H1 (cell line): ENCODE measurements around the gene EVI5. TPM values are rescaled to one million over a fixed set of nuclear protein-coding genes. Genes with fewer than 3 reads are reported as not detected.

Experiments
- BCL11A ChIP-seq, 2 experiments: IDR thresholded peaks; one replicate each; pipeline ENCODE4 v1.6.1; 2011; ENCODE audit warnings: low read depth in 2 of 2, low read length in 2 of 2, mild to moderate bottlenecking in 2 of 2
- CHD1 ChIP-seq: IDR thresholded peaks from 2 replicates; pipeline ENCODE4 v1.6.1; 2012; ENCODE audit warnings: low read depth, low read length, improper control_type of control experiment
- CHD2 ChIP-seq: IDR thresholded peaks from 2 replicates; pipeline ENCODE4 v1.6.1; 2012; ENCODE audit warnings: low read length, improper control_type of control experiment
- CHD7 ChIP-seq: fragments of 300-600 bp; sonication (generic); IDR thresholded peaks from 2 replicates; pipeline ENCODE4 v1.7.1; 2012; ENCODE audit warnings: low read length, moderate library complexity, mild to moderate bottlenecking, inconsistent platforms; ENCODE audit not compliant: insufficient replicate concordance
- EP300 ChIP-seq, 2 experiments: IDR thresholded peaks; 1 replicate in 1 of 2; 2 replicates in 1 of 2; pipeline ENCODE4 v1.6.1; 2011 to 2012; ENCODE audit warnings: low read depth in 2 of 2, low read length in 2 of 2, mild to moderate bottlenecking in 2 of 2, borderline replicate concordance in 1 of 2, inconsistent platforms in 1 of 2, moderate library complexity in 1 of 2
- PHF8 ChIP-seq: fragments of 200-600 bp; sonication (generic); conservative IDR thresholded peaks from 2 replicates; pipeline ENCODE4 v1.7.1; 2012; ENCODE audit warnings: low read depth, mild to moderate bottlenecking, inconsistent platforms, low read length, moderate library complexity
- polyA plus RNA-seq, 7 experiments: library from polyadenylated mRNA; depleted of rRNA in 3 of 7; stranded (reverse) in 5 of 7; unstranded in 2 of 7; fragments of >200 nt in 5 of 7; fragments of 200-250 nt in 2 of 7; gene quantifications; 1 replicate in 5 of 7; 2 replicates in 1 of 7; 4 replicates in 1 of 7; pipeline versions ENCODE4 v1.2.1 to v1.2.3, GENCODE V29; 2011 to 2013; ENCODE audit warnings: missing spikeins in 2 of 7, mixed read lengths in 2 of 7
- total RNA-seq: library from RNA; stranded (reverse); fragmentation: NEBNext Ultra II Directional; extraction: Animal tissue kit (Norgen Biotek cat#: 25700); gene quantifications from 2 replicates; pipeline ENCODE4 v1.2.1, GENCODE V29; 2021

EVI5 gene
- total and polyA plus RNA-seq, 2 of the 8 experiments (the other 6 are each of a cell fraction or from before 2014, with no cell fraction given), result 1.7 to 13.7 TPM

GRCh38 chr1:92551916-92552315, 233.0 kb downstream of the EVI5 start (continued):
- TF ChIP-seq BCL11A (IDR thresholded peaks at IDR 0.05; ENCODE audit: low read depth in 2 of 2, low read length in 2 of 2), result no peak
- TF ChIP-seq CHD2, result no peak
- TF ChIP-seq CHD7, result no peak
- TF ChIP-seq PHF8, result no peak
- no peak for TF ChIP-seq CHD1
- TF ChIP-seq EP300 (IDR thresholded peaks at IDR 0.05; ENCODE audit: borderline replicate concordance in 1 of 2, low read depth in 2 of 2, low read length in 2 of 2), result no peak
